Neural cell (in vitro differentiated cells): Measurements from ENCODE around the gene PIM3. TPM values are rescaled to one million over a fixed set of nuclear protein-coding genes. Genes with fewer than 3 reads are reported as not detected.

ENCODE experiments used
- H2AFZ ChIP-seq: fragments of 200-600, 300-800 bp; sonication (generic), shearing (Covaris generic); 2 replicates; pipeline ENCODE4 v1.6.0; 2014; ENCODE audit warnings: low read depth, mild to moderate bottlenecking, antibody characterized with exemption, low read length, moderate library complexity
- H3F3A ChIP-seq: fragments of 200-600 bp; shearing (Covaris generic); 2 replicates; pipeline ENCODE4 v1.6.1; 2016; ENCODE audit warnings: mild to moderate bottlenecking, moderate library complexity, mixed read lengths, antibody characterized with exemption, low read length; ENCODE audit not compliant: insufficient read depth, poor library complexity, severe bottlenecking
- H3K27ac ChIP-seq: fragments of 200-600, 300-800 bp; sonication (generic), shearing (Covaris generic); 2 replicates; pipeline ENCODE4 v1.5.1; 2014; ENCODE audit warnings: mild to moderate bottlenecking, low read length, moderate library complexity
- H3K27me3 ChIP-seq: fragments of 300-800, 200-600 bp; sonication (generic), shearing (Covaris generic); 2 replicates; pipeline ENCODE4 v1.6.0; 2014; ENCODE audit warnings: mild to moderate bottlenecking, low read depth, low read length, moderate library complexity; ENCODE audit not compliant: insufficient read depth
- H3K36me3 ChIP-seq: fragments of 300-800, 200-600 bp; sonication (generic), shearing (Covaris generic); 2 replicates; pipeline ENCODE4 v1.5.1; 2014; ENCODE audit warnings: mild to moderate bottlenecking, antibody characterized with exemption, low read length, moderate library complexity; ENCODE audit not compliant: insufficient read depth
- H3K4me2 ChIP-seq: fragments of 300-800, 200-600 bp; sonication (generic), shearing (Covaris generic); 2 replicates; pipeline ENCODE4 v1.6.0; 2014; ENCODE audit warnings: mild to moderate bottlenecking, low read length
- H3K4me3 ChIP-seq: fragments of 300-800, 200-600 bp; sonication (generic), shearing (Covaris generic); 2 replicates; pipeline ENCODE4 v1.5.1; 2014; ENCODE audit warnings: mild to moderate bottlenecking, low read length, moderate library complexity
- H3K79me2 ChIP-seq: fragments of 200-600 bp; shearing (Covaris generic); replicated peaks from 2 replicates; pipeline ENCODE4 v1.6.0; 2014; ENCODE audit warnings: mild to moderate bottlenecking, low read length, moderate library complexity; ENCODE audit not compliant: insufficient read depth
- H3K9ac ChIP-seq: fragments of 300-800, 200-600 bp; sonication (generic), shearing (Covaris generic); 2 replicates; pipeline ENCODE4 v1.6.1; 2016; ENCODE audit warnings: mild to moderate bottlenecking, low read length, mixed read lengths
- H3K9me2 ChIP-seq: fragments of 200-600 bp; shearing (Covaris generic); 2 replicates; pipeline ENCODE4 v1.6.1; 2016; ENCODE audit warnings: mild to moderate bottlenecking, low read length, mixed read lengths; ENCODE audit not compliant: insufficient read depth
- H3K9me3 ChIP-seq: fragments of 200-600, 300-800 bp; sonication (generic), shearing (Covaris generic); 2 replicates; pipeline ENCODE4 v1.6.1; 2016; ENCODE audit warnings: mild to moderate bottlenecking, mixed run types, low read length, moderate library complexity, mixed read lengths
- H4K20me1 ChIP-seq: fragments of 200-600 bp; shearing (Covaris generic); 2 replicates; pipeline ENCODE4 v1.6.1; 2016; ENCODE audit warnings: mild to moderate bottlenecking, mixed run types; ENCODE audit not compliant: insufficient read depth
- CTCF ChIP-seq: fragments of 450-650 bp; IDR thresholded peaks from 2 replicates; pipeline ENCODE4 v1.5.1; 2014; ENCODE audit warnings: antibody characterized with exemption, mild to moderate bottlenecking, moderate library complexity; ENCODE audit not compliant: poor library complexity, severe bottlenecking
- EP300 ChIP-seq: fragments of 450-650 bp; conservative IDR thresholded peaks from 2 replicates; pipeline ENCODE4 v1.6.1; 2014; ENCODE audit warnings: antibody characterized with exemption, mild to moderate bottlenecking, moderate library complexity; ENCODE audit not compliant: poor library complexity, severe bottlenecking
- EZH2 ChIP-seq: fragments of 200-600, 300-800 bp; shearing (Covaris generic), sonication (generic); IDR thresholded peaks from 2 replicates; pipeline ENCODE4 v1.6.1; 2014; ENCODE audit warnings: antibody characterized with exemption, low read length, borderline replicate concordance, mild to moderate bottlenecking; ENCODE audit not compliant: insufficient read depth, poor library complexity, severe bottlenecking
- MXI1 ChIP-seq: fragments of 450-650 bp; conservative IDR thresholded peaks from 2 replicates; pipeline ENCODE4 v1.6.1; 2014; ENCODE audit warnings: antibody characterized with exemption, mild to moderate bottlenecking; ENCODE audit not compliant: poor library complexity, severe bottlenecking
- POLR2AphosphoS5 ChIP-seq: IDR thresholded peaks from 2 replicates; pipeline ENCODE4 v1.6.1; 2012
- RAD21 ChIP-seq: fragments of 450-650 bp; conservative IDR thresholded peaks from 2 replicates; pipeline ENCODE4 v1.6.1; 2014; ENCODE audit warnings: antibody characterized with exemption, mild to moderate bottlenecking, moderate library complexity
- REST ChIP-seq: IDR thresholded peaks from 2 replicates; pipeline ENCODE4 v1.6.1; 2012; ENCODE audit warnings: borderline replicate concordance
- SMC3 ChIP-seq: fragments of 450-650 bp; conservative IDR thresholded peaks from 2 replicates; pipeline ENCODE4 v1.6.1; 2014; ENCODE audit warnings: antibody characterized with exemption, mild to moderate bottlenecking, moderate library complexity; ENCODE audit not compliant: poor library complexity
- TAF1 ChIP-seq: IDR thresholded peaks from 2 replicates; pipeline ENCODE4 v1.6.1; 2012; ENCODE audit warnings: low read depth
- polyA plus RNA-seq: library from polyadenylated mRNA; depleted of rRNA; stranded (reverse); fragments of >200 nt; gene quantifications from 2 replicates; pipeline ENCODE4 v1.2.3, GENCODE V29; 2014

The PIM3 gene
- polyA plus RNA-seq, 1 donor from 2014 or later: 28.7 TPM

- Histone ChIP-seq H3K9me2 (no peaks in the 10 kb centered on the region), H3K9ac (no peak overlapping the region), H3K27me3 (no peaks in the 10 kb centered on the region), H3F3A (no peaks in the 10 kb centered on the region), H3K9me3 (no peaks in the 10 kb centered on the region), H4K20me1 (no peaks in the 10 kb centered on the region), H2AFZ (no peak overlapping the region), H3K4me3 (no peak overlapping the region), H3K27ac (no peak overlapping the region), H3K79me2 (no peaks in the 10 kb centered on the region), H3K4me2 (no peak overlapping the region), H3K36me3 (no peaks in the 10 kb centered on the region)
- TF ChIP-seq MXI1 (no peak), RAD21 (no peak), CTCF (no peak), EP300 (no peak), TAF1 (no peak), REST (no peak), EZH2 (no peak), SMC3 (no peak), POLR2AphosphoS5 (no peak)
Observed at GRCh38 chr22:49934160-49934890, 26.2 kb upstream of the PIM3 start.

GRCh38 chr22:49934891-49935557 is 25.5 kb upstream of the PIM3 start:
- H3K9me3 ChIP-seq: no peaks in the 10 kb centered on the region
- H3K4me3 ChIP-seq: no peak overlapping the region
- H3K9me2 ChIP-seq: no peaks in the 10 kb centered on the region
- no peaks in the 10 kb centered on the region for H4K20me1 ChIP-seq
- no peaks in the 10 kb centered on the region for H3K36me3 ChIP-seq
- no peaks in the 10 kb centered on the region for H3K27me3 ChIP-seq
- TF ChIP-seq REST (no peak), EZH2 (no peak), TAF1 (no peak), CTCF (no peak), POLR2AphosphoS5 (no peak), MXI1 (no peak), RAD21 (no peak), SMC3 (no peak), EP300 (no peak)
- no peaks in the 10 kb centered on the region for H3K79me2 ChIP-seq
- H2AFZ ChIP-seq: no peak overlapping the region
- no peak overlapping the region for H3K27ac ChIP-seq
- H3K4me2 ChIP-seq: no peak overlapping the region
- no peak overlapping the region for H3K9ac ChIP-seq
- H3F3A ChIP-seq: no peaks in the 10 kb centered on the region
